Neutrophil (primary cell): ENCODE data around the gene ALOXE3.

Experiments used
- H3K27ac ChIP-seq: fragments of 200-600 bp; sonication (generic); 2 replicates; pipeline ENCODE4 v1.5.1; 2016; ENCODE audit warnings: mild to moderate bottlenecking, moderate library complexity
- H3K27me3 ChIP-seq: fragments of 200-600 bp; sonication (generic); 2 replicates; pipeline ENCODE4 v1.6.0; 2016; ENCODE audit warnings: mild to moderate bottlenecking
- H3K36me3 ChIP-seq: fragments of 200-600 bp; sonication (generic); 2 replicates; pipeline ENCODE4 v1.5.1; 2017
- H3K4me1 ChIP-seq, 2 experiments: fragments of 200-600 bp in 1 of 2; sonication (generic) in 1 of 2; 1 replicate in 1 of 2; 2 replicates in 1 of 2; pipeline versions ENCODE4 v1.5.1 to v1.6.1; 2013 to 2016; ENCODE audit warnings: low read depth in 1 of 2, low read length in 1 of 2, mild to moderate bottlenecking in 1 of 2, moderate library complexity in 1 of 2; ENCODE audit not compliant: control insufficient read depth in 1 of 2, insufficient read depth in 1 of 2
- H3K4me3 ChIP-seq, 2 experiments: fragments of 200-600 bp in 1 of 2; sonication (generic) in 1 of 2; 1 replicate in 1 of 2; 2 replicates in 1 of 2; pipeline ENCODE4 v1.5.1; 2013 to 2016; ENCODE audit warnings: low read depth in 1 of 2, low read length in 1 of 2, mild to moderate bottlenecking in 1 of 2, moderate library complexity in 1 of 2
- H3K9me3 ChIP-seq: fragments of 200-600 bp; sonication (generic); 2 replicates; pipeline ENCODE4 v1.5.1; 2016
- TF ChIP-seq, protein P1 (sequence below): fragments of 200-600 bp; sonication (generic); IDR thresholded peaks from 2 replicates; pipeline ENCODE4 v1.5.1; 2016; ENCODE audit warnings: antibody characterized with exemption

Gene ALOXE3

DNA sequence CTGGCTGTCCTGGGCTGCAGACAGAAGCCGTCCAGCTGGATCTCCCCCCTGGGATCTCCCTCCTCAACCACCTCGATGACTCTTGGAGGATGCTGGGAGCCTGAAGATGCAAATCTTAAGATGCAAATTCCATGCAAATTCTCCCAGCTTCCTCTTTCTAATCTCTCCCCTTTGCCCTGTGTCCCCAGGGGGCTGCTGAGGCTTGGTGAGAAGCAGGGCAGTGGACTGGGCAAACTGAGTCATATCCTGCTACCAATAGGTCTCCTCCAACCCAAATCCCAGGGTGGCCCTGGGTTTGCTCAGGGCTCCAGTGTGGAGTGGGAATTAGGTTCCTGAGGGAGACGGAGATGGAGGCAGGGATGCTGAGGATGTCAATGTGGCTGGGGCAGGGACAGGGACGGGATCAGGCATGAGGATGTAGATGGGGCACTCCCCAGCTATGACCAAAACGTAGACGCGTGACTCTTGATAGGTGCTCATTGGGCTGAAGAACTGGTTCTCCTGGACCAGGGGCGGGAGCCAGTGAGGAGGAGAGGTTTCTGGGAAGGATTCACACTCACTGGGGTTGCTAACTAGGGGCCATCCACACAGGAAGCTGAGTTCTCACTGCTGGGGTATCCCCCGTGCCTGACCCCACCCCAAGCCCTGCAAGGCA, 27.2 kb downstream of the ALOXE3 start:
- no peaks in the 10 kb centered on the region for H3K4me1 ChIP-seq
- no peaks in the 10 kb centered on the region for H3K9me3 ChIP-seq
- peaks cover 84% of the 10 kb centered on the region for H3K27me3 ChIP-seq
- no peak overlapping the region for H3K27ac ChIP-seq
- H3K36me3 ChIP-seq = no peaks in the 10 kb centered on the region
- H3K4me3 ChIP-seq = no peak overlapping the region
- TF ChIP-seq, protein P1, sequence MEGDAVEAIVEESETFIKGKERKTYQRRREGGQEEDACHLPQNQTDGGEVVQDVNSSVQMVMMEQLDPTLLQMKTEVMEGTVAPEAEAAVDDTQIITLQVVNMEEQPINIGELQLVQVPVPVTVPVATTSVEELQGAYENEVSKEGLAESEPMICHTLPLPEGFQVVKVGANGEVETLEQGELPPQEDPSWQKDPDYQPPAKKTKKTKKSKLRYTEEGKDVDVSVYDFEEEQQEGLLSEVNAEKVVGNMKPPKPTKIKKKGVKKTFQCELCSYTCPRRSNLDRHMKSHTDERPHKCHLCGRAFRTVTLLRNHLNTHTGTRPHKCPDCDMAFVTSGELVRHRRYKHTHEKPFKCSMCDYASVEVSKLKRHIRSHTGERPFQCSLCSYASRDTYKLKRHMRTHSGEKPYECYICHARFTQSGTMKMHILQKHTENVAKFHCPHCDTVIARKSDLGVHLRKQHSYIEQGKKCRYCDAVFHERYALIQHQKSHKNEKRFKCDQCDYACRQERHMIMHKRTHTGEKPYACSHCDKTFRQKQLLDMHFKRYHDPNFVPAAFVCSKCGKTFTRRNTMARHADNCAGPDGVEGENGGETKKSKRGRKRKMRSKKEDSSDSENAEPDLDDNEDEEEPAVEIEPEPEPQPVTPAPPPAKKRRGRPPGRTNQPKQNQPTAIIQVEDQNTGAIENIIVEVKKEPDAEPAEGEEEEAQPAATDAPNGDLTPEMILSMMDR = no peak

DNA sequence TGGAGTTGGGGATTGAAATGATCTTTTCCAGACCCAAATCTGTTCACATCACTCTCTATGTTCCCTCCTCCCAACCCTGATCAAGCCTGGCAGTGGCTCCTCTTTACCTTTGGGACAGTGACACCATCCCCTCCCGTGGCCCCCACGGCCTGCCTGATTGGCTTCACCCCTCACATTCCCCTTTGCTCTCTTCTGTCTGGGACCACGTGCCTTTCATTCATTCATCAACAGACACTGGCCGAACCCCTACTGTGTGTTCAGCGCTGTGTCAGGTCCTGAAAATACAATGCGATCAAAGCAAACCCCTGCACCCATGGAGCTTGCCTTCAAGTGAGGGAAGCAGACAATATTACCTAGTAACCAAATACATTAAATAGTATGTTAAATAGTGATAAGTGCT, 28.6 kb downstream of the ALOXE3 start:
- Histone ChIP-seq H3K9me3 (no peaks in the 10 kb centered on the region), H3K27ac (no peak overlapping the region), H3K36me3 (no peaks in the 10 kb centered on the region), H3K27me3 (peaks cover 73% of the 10 kb centered on the region), H3K4me3 (no peak overlapping the region), H3K4me1 (no peaks in the 10 kb centered on the region)
- TF ChIP-seq, protein P1 = no peak

DNA sequence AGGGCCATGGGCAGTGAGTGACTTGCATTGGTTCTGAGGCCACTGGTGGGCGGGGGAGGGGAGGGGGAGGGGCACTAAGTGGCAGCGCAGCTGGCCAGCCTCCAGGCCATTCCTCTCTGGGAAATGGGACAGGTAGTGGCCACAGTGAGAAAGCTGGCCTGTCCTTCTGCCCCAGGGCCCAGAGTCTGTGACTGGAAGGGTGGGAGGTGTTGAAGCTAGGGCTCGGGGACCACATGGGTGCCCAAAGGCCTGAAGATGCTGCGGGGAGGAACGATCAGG, 30.4 kb downstream of the ALOXE3 start:
- Histone ChIP-seq H3K36me3 (no peaks in the 10 kb centered on the region), H3K9me3 (no peaks in the 10 kb centered on the region), H3K27ac (no peak overlapping the region), H3K27me3 (peaks cover 78% of the 10 kb centered on the region), H3K4me1 (no peaks in the 10 kb centered on the region), H3K4me3 (no peak overlapping the region)
- TF ChIP-seq, protein P1 = no peak

DNA sequence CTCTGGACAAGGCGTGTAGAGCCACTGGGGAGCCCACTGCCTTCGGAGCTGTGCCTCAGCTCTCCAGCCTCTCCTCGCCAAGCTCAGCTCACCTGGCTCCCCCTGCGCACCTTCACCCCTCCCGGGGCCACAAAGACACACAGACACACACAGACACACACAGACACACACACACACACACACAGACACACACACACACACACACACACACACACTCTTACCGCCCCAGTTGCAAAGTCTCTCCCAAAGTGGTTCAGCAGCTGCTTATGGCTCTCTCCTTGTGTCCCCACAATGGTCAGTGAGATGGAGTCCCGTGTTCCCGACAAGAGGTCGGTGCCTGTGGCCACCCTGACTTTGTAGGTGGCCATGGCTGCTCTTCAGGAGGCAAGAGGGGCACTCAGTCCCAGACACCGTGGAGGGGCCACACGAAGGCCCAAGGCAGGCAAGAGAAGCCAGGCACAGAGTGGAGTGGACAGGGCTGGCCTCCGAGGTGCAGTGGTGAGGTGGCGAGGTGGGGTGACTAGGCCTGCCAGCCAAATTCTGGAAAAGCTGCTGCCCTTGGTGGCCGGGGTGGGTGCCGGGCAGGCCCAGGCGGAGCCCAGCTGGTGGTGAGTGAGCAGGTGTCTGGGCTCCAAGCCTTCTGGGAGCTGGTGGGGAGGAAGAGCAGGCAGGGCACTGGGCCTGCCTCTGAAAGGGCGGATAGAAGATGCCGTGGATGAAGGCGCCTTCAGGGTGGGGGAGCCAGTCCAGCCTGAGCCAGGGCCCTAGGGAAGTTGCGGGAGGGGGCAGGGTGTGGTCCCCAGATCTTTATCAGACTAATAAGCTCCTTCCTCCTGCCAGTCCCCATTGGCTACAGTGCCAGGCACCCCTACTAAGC, 31.0 kb downstream of the ALOXE3 start, which contains the start of gene ALOX12B:
Gene ALOX12B (minus strand): TSS at position 642 of the 877 bp plus-strand sequence. CDS start 274 bp downstream, at position 368.
- Histone ChIP-seq H3K9me3 (no peaks in the 10 kb centered on the region), H3K4me3 (no peak within 1 kb of the TSS), H3K27me3 (peaks cover 78% of the 10 kb centered on the region), H3K36me3 (no peaks in the 10 kb centered on the region), H3K27ac (no peak within 1 kb of the TSS), H3K4me1 (no peaks in the 10 kb centered on the region)
- TF ChIP-seq, protein P1 = no peak

DNA sequence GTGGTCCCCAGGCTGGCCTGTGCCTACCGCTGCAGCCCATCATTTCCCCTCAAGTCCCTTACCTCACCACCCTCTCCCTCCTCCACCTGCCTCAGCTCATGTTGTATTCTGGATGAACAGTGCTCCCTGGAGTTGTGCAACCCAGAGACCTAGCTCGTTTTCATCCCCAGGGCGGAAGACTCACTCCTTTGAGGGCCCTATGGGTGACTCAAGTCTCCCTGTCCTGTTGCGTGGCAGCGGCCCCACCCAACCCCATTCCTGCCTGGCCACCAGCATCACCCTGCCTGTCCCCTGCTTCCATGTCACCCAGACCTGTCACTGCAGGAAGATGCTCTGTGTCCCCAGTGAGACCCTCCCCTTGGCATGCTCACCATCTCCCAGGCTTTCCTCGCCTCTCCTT, 34.1 kb downstream of the ALOXE3 start:
- H3K27ac ChIP-seq = no peak overlapping the region
- no peaks in the 10 kb centered on the region for H3K36me3 ChIP-seq
- TF ChIP-seq, protein P1 = no peak
- H3K4me3 ChIP-seq = no peak overlapping the region
- peaks cover 78% of the 10 kb centered on the region for H3K27me3 ChIP-seq
- H3K4me1 ChIP-seq = peaks cover 7 to 10% of the 10 kb centered on the region in 2 experiments
- no peaks in the 10 kb centered on the region for H3K9me3 ChIP-seq
